GM12874 (cell line): ENCODE data around the gene FAM20C.

ENCODE experiments used
- TF ChIP-seq, protein P1 (sequence below): IDR thresholded peaks from 2 replicates; pipeline ENCODE4 v1.5.1; 2011; ENCODE audit warnings: low read depth, mild to moderate bottlenecking, control low read depth, low read length, moderate library complexity; ENCODE audit not compliant: insufficient read depth

The FAM20C gene

DNA sequence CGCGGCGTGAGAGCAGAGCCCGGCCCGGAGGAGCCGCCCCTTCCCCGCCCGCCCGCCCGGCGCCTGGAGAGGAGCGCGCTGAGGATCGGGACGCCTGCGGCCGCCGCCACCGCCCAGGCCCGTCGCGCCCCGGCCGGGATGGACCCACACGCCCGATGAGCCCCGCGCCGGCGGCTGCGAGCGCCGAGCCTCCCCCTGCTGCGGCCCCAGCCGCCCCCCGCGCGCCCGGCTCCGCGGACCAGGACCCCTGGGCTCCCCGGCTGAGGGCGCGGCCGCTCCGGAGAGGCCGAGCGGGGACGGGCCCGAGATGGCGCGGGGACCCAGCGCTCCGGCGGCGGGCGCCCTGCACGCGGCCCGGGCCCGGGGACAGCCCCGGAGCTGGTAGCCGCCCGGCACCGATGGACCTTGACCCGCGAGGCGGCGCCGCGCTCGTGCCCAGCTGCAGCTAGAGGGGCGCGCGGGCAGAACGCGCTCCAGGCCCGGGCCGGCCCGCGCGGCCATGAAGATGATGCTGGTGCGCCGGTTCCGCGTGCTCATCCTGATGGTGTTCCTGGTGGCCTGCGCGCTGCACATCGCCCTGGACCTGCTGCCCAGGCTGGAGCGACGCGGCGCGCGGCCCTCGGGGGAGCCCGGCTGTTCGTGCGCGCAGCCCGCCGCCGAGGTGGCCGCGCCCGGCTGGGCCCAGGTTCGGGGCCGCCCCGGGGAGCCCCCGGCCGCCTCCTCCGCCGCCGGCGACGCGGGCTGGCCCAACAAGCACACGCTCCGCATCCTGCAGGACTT is 520 bp downstream of the FAM20C start:
- TF ChIP-seq, protein P1, sequence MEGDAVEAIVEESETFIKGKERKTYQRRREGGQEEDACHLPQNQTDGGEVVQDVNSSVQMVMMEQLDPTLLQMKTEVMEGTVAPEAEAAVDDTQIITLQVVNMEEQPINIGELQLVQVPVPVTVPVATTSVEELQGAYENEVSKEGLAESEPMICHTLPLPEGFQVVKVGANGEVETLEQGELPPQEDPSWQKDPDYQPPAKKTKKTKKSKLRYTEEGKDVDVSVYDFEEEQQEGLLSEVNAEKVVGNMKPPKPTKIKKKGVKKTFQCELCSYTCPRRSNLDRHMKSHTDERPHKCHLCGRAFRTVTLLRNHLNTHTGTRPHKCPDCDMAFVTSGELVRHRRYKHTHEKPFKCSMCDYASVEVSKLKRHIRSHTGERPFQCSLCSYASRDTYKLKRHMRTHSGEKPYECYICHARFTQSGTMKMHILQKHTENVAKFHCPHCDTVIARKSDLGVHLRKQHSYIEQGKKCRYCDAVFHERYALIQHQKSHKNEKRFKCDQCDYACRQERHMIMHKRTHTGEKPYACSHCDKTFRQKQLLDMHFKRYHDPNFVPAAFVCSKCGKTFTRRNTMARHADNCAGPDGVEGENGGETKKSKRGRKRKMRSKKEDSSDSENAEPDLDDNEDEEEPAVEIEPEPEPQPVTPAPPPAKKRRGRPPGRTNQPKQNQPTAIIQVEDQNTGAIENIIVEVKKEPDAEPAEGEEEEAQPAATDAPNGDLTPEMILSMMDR: no peak

DNA sequence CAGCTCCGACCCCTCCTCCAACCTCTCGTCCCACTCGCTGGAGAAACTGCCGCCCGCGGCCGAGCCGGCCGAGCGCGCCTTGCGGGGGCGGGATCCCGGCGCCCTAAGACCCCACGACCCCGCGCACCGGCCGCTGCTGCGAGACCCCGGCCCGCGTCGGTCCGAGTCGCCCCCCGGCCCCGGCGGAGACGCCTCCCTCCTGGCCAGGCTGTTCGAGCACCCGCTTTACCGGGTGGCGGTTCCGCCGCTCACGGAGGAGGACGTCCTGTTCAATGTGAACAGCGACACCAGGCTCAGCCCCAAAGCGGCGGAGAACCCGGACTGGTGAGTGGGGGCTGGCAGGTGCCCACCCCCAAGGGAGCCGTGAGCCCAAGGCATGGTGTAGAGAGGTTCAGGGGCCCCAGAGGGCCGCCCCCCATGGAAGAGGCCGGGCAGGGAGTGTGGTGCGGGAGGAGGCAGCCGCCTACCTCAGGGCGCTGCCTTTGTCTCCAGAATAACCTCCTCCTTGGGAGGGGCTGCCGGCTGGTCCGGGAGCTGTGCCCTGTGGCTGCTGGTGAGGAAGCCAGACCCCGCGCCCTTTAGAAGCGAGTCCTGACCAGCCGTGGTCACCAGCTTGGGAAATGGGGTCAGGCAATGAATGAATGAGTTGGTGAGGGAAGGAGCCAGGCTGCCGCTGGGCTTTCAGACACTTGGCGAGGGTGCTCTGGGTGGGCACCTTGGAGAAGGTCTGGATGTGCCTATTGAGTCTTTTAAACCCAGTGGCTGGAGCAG is 1.3 kb downstream of the FAM20C start:
- TF ChIP-seq, protein P1: no peak

DNA sequence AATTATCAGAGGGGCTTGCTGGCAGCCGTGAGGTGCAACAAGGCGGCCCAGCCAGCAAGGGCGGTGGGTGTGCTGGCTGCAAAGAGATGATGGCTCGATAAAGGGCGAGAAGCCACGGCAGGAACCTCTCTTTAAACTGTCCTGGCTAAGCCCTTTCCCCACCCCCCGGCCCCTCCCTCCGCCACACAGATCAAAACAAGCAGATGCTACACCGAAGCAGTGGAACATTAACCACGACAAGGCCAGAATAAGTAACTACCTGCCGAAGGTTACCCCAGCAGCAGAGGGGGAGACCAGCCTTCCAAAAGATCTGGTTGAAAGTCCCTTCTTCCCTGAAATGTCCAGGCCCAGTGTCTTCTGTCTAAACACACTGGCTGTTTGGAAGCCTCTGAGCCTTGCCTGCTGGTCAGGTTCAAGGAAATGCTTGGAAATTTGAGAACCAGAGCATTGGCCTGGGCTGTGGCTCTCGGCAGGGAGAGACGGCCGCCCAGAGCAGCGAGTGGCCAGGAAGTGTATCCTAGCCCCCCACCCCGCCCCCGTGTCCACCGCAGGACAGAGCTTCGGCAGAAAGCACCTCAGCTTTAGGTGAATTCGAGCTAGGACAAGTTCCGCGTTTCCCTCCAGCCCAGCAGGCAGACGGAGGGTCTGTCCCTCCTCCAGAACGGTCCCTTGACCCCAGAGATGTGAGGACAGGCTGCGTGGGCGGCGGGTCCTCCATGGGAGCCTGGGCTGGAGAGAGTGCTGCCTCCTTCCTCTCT is 2.1 kb downstream of the FAM20C start:
- TF ChIP-seq, protein P1: no peak

DNA sequence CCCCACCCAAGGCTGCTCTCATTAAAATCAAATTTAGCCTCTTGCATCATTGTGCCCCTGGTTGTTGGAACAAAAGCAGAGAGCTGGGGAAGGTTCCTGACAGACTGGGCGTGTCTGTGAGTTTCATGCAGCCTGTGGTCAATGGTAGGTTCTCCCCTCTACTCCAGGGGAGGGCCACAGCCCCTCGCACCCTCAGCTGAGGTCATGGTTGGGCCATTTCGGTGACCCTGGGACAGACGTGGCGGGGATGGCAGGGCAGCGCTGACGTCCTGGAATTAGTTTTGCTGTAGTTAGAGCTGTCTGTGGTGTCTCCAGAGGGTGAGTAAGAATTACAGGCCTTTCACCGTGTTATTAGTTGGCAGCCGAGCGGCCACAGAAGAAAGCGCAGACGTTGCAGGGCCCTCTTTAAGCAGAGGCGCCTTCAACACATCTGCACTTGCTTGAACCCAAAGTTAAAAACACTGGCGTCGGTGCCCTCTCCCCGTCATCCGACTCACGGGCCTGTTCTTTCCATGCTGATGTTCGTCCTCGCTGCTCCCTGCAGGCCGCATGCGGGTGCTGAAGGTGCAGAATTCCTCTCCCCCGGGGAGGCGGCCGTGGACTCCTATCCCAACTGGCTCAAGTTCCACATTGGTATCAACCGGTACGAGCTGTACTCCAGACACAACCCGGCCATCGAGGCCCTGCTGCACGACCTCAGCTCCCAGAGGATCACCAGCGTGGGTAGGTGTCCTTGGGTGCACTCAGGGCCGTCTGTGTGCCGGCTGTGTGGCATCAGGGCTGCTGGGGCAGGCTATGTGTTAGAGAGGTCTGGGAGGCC is 2.8 kb downstream of the FAM20C start:
- TF ChIP-seq, protein P1: no peak

DNA sequence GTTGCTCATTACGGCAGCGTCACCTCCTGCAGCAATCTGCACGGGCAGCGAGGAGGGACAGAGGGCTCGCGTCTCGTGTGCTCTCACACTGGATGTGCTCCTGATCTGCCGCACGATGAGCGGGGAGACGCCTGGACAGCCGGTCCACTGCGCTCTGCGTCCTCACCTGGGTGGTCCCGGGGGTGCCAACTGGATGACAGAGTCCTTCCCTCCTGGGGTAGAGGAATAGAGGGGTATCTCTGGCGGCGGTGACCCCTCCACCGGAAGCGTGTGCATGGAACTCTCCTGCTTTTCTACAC is 3.4 kb downstream of the FAM20C start:
- TF ChIP-seq, protein P1: no peak

DNA sequence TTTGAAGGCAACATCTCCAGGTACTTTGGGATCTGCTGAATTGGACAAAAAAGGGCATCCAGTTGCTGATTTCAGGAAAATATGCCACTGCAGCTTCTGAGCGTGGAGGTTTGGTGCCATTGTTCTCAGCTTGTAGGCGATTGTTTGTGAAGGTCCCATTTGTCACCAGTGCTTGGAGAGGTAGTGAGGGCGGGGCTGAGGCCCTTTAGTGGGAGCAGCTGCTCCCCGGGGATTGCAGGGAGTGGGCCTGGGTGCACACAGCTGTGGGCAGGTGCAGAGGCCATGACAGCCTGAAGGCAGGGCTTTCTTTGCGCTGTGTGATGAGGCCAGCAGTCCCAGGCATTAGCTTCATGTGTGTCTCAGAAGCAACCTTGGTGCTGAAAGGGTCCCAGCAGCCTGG is 3.9 kb downstream of the FAM20C start:
- TF ChIP-seq, protein P1: no peak

DNA sequence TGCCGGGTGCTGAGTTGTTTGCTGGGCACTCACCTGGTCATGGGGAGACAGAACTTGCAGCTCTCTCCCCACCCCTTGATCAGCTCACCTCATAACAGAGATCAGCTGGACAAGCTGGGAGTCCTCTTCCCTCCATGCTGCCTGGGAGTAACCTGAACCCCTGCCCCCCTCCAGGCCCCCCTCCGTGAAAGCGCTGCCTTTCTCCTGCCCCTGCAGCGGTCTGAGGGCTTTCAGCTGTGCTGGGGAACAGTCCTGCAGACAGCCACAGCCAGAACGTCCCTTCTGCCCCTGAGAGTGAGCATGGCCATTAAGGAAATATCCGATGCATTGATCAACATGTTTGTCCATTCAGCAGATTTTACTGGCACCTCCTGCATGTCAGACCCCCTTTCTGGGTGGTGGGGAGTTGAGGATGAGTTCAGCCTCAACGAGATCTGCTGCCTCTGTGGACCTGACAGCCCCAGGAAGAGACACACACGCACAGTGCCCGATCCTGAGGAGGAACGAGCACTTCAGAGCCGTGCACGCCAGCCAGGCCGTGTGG is 4.5 kb downstream of the FAM20C start:
- TF ChIP-seq, protein P1: no peak
